GM10847 (cell line): ENCODE results near the gene SPARCL1.

Source experiments
- POLR2A ChIP-seq: IDR thresholded peaks from 2 replicates; pipeline ENCODE4 v1.6.1; 2011; ENCODE audit not compliant: insufficient read length; ENCODE audit errors: extremely low read depth

SPARCL1 gene

GRCh38 chr4:87524456-87524855 lies 4.7 kb downstream of the SPARCL1 start:
- no peak for TF ChIP-seq POLR2A

GRCh38 chr4:87523307-87523706 lies 5.9 kb downstream of the SPARCL1 start:
- TF ChIP-seq POLR2A: no peak

GRCh38 chr4:87521757-87522374 lies 7.3 kb downstream of the SPARCL1 start:
- no peak for TF ChIP-seq POLR2A

GRCh38 chr4:87521319-87521718 lies 7.9 kb downstream of the SPARCL1 start:
- no peak for TF ChIP-seq POLR2A

- no peak for TF ChIP-seq POLR2A
Measured at GRCh38 chr4:87517621-87518020, 11.6 kb downstream of the SPARCL1 start.

- no peak for TF ChIP-seq POLR2A
Measured at GRCh38 chr4:87516683-87517082, 12.5 kb downstream of the SPARCL1 start.

- TF ChIP-seq POLR2A: no peak
Measured at GRCh38 chr4:87512400-87512799, 16.8 kb downstream of the SPARCL1 start.

GRCh38 chr4:87511500-87511899 lies 17.7 kb downstream of the SPARCL1 start:
- TF ChIP-seq POLR2A: no peak

- TF ChIP-seq POLR2A: no peak
Measured at GRCh38 chr4:87510747-87511146, 18.4 kb downstream of the SPARCL1 start.

- no peak for TF ChIP-seq POLR2A
Measured at GRCh38 chr4:87506974-87507701, 22.0 kb downstream of the SPARCL1 start.

GRCh38 chr4:87505862-87506261 lies 23.3 kb downstream of the SPARCL1 start:
- no peak for TF ChIP-seq POLR2A

GRCh38 chr4:87502580-87503238 lies 26.5 kb downstream of the SPARCL1 start:
- no peak for TF ChIP-seq POLR2A

- no peak for TF ChIP-seq POLR2A
Measured at GRCh38 chr4:87500092-87500462, 29.1 kb downstream of the SPARCL1 start.

- TF ChIP-seq POLR2A: no peak
Measured at GRCh38 chr4:87499403-87500091, 29.6 kb downstream of the SPARCL1 start.

- TF ChIP-seq POLR2A: no peak
Measured at GRCh38 chr4:87498446-87498900, 30.7 kb downstream of the SPARCL1 start.

- no peak for TF ChIP-seq POLR2A
Measured at GRCh38 chr4:87497578-87497977, 31.6 kb downstream of the SPARCL1 start.
